K562 (cell line): ENCODE data around the gene PIGT. TPM values are rescaled to one million over a fixed set of nuclear protein-coding genes. Genes with fewer than 3 reads are reported as not detected.

Source experiments
- BHLHE40 ChIP-seq: IDR thresholded peaks from 2 replicates; pipeline ENCODE4 v1.6.1; 2011; ENCODE audit warnings: low read length, improper control_type of control experiment
- BRCA1 ChIP-seq, 2 experiments: fragments of 450-650 bp in 1 of 2; sonication (generic) in 1 of 2; formaldehyde crosslinking in 1 of 2; IDR thresholded peaks; 2 replicates each; pipeline versions ENCODE4 v1.5.0 to v1.6.1; 2017 to 2020; ENCODE audit warnings: mild to moderate bottlenecking in 1 of 2, missing genetic modification reagents in 1 of 2
- DACH1 ChIP-seq: fragments of 450-650 bp; IDR thresholded peaks from 2 replicates; pipeline ENCODE4 v1.6.1; 2018; ENCODE audit not compliant: partially characterized antibody
- ERF ChIP-seq: fragments of 450-650 bp; formaldehyde crosslinking; IDR thresholded peaks from 2 replicates; pipeline ENCODE4 v1.4.0; 2020; ENCODE audit warnings: mild to moderate bottlenecking, mixed read lengths
- ETV1 ChIP-seq: fragments of 450-650 bp; conservative IDR thresholded peaks from 2 replicates; pipeline ENCODE4 v1.6.1; 2016; ENCODE audit warnings: missing genetic modification characterization, control low read depth, low read depth, missing compliant biosample characterization
- HBP1 ChIP-seq: fragments of 450-650 bp; formaldehyde crosslinking; IDR thresholded peaks from 2 replicates; pipeline ENCODE4 v1.4.0; 2022; ENCODE audit warnings: missing genetic modification characterization
- ILK ChIP-seq: fragments of 450-650 bp; IDR thresholded peaks from 2 replicates; pipeline ENCODE4 v1.6.1; 2016; ENCODE audit warnings: missing genetic modification characterization, low read depth, mild to moderate bottlenecking, missing compliant biosample characterization, moderate library complexity, borderline replicate concordance
- KAT2B ChIP-seq: IDR thresholded peaks from one replicate; pipeline ENCODE4 v1.6.1; 2012; ENCODE audit warnings: low read depth, mild to moderate bottlenecking, control low read depth, inconsistent platforms, low read length, moderate library complexity
- LEF1 ChIP-seq: fragments of 450-650 bp; IDR thresholded peaks from 2 replicates; pipeline ENCODE4 v1.6.1; 2016; ENCODE audit warnings: mild to moderate bottlenecking
- NCOA1 ChIP-seq: fragments of 450-650 bp; IDR thresholded peaks from 2 replicates; pipeline ENCODE4 v1.6.1; 2016; ENCODE audit warnings: low read depth
- POLR2H ChIP-seq: IDR thresholded peaks from 2 replicates; pipeline ENCODE4 v1.6.1; 2016; ENCODE audit warnings: missing genetic modification characterization, low read depth, mild to moderate bottlenecking, control low read depth, missing compliant biosample characterization, moderate library complexity
- RBM34 ChIP-seq: fragments of 200-400 bp; formaldehyde crosslinking; IDR thresholded peaks from 2 replicates; pipeline ENCODE4 v1.6.1; 2018; ENCODE audit warnings: low read length, borderline replicate concordance; ENCODE audit not compliant: insufficient read depth
- SMARCB1 ChIP-seq: IDR thresholded peaks from 2 replicates; pipeline ENCODE4 v1.6.1; 2011; ENCODE audit warnings: improper control_type of control experiment, low read depth; ENCODE audit not compliant: insufficient read length
- TAF7 ChIP-seq: fragments of 450-650 bp; IDR thresholded peaks from 2 replicates; pipeline ENCODE4 v1.6.1; 2016; ENCODE audit warnings: missing genetic modification characterization, missing compliant biosample characterization
- TOE1 ChIP-seq, 2 experiments: fragments of 450-650 bp in 1 of 2; sonication (generic) in 1 of 2; formaldehyde crosslinking in 1 of 2; IDR thresholded peaks; 2 replicates each; pipeline versions ENCODE4 v1.7.1 to v1.8.0; 2016 to 2022; ENCODE audit warnings: borderline replicate concordance in 2 of 2, mild to moderate bottlenecking in 2 of 2, antibody characterized with exemption in 1 of 2, inconsistent platforms in 1 of 2, low read depth in 1 of 2, missing genetic modification reagents in 1 of 2, moderate library complexity in 1 of 2
- VEZF1 ChIP-seq: fragments of 200-800 bp; sonication (Bioruptor generic); IDR thresholded peaks from 2 replicates; pipeline ENCODE4 v1.6.1; 2017; ENCODE audit warnings: missing genetic modification characterization, missing compliant biosample characterization
- ZFP30 ChIP-seq: fragments of 250-450 bp; sonication (Bioruptor Pico); IDR thresholded peaks from 2 replicates; pipeline ENCODE4 v1.8.0; 2022; ENCODE audit warnings: moderate library complexity, mild to moderate bottlenecking, inconsistent platforms, borderline replicate concordance
- ZKSCAN3 ChIP-seq: fragments of 250-450 bp; sonication (Bioruptor Pico); IDR thresholded peaks from 2 replicates; pipeline ENCODE4 v1.4.0; 2020
- ZKSCAN8 ChIP-seq: fragments of 200-800 bp; sonication (Bioruptor generic); IDR thresholded peaks from 2 replicates; pipeline ENCODE4 v1.6.1; 2016; ENCODE audit warnings: missing genetic modification characterization, missing compliant biosample characterization
- ZNF12 ChIP-seq: sonication (generic); formaldehyde crosslinking; IDR thresholded peaks from 2 replicates; pipeline ENCODE4 v1.4.0; 2020; ENCODE audit warnings: mild to moderate bottlenecking, missing genetic modification reagents
- ZNF592 ChIP-seq: fragments of 450-650 bp; IDR thresholded peaks from 2 replicates; pipeline ENCODE4 v1.6.1; 2017; ENCODE audit warnings: antibody characterized with exemption, mild to moderate bottlenecking
- polyA plus RNA-seq, 8 experiments: library from polyadenylated mRNA; depleted of rRNA in 4 of 8; stranded (reverse) in 5 of 8; unstranded in 3 of 8; fragments of >200 nt; fragmentation: Nextera tagmentation in 2 of 8; fragmentation: Illumina TruSeq in 1 of 8; extraction: Ambion mirVana in 2 of 8; extraction: Trizol in 1 of 8; gene quantifications; 2 replicates each; pipeline versions ENCODE4 v1.2.1 to v1.2.3, GENCODE V29; 2011 to 2014; ENCODE audit warnings: inconsistent platforms in 1 of 8, missing spikeins in 1 of 8
- total RNA-seq, 7 experiments: library from RNA; depleted of rRNA in 6 of 7; stranded (reverse); fragments of >200 nt in 6 of 7; fragmentation: Illumina TruSeq in 2 of 7; extraction: Trizol in 2 of 7; gene quantifications; 2 replicates each; pipeline versions ENCODE4 v1.2.1 to v1.2.3, GENCODE V29; 2011 to 2021; ENCODE audit warnings: low replicate concordance in 1 of 7

The PIGT gene
- total and polyA plus RNA-seq, 9 of the 15 experiments (the other 6 are each of a cell fraction or from before 2014, with no cell fraction given): 14.6 to 108 (median 46.9) TPM

- TF ChIP-seq SMARCB1 (no peak), DACH1 (no peak), ZFP30 (CRISPR knock-in tag) (no peak), KAT2B (no peak), NCOA1 (no peak), ETV1 (tag) (peak; percentile 78), LEF1 (peak; percentile 19; the same call in 1 of the 2 replicates), RBM34 (no peak), HBP1 (CRISPR knock-in tag) (0 out of 2 replicates have a peak, but pooled peaks have one; percentile 39), BRCA1 (IDR thresholded peaks at IDR 0.05) (no peak), BRCA1 (CRISPR knock-in tag; IDR thresholded peaks at IDR 0.05) (no peak), BHLHE40 (no peak), ZKSCAN8 (CRISPR knock-in tag) (no peak), POLR2H (peak; percentile 82), ZKSCAN3 (no peak), VEZF1 (CRISPR knock-in tag) (peak; percentile 37), ZNF592 (no peak), TAF7 (tag) (peak; percentile 39; the same call in 1 of the 2 replicates), ILK (no peak), ZNF12 (CRISPR knock-in tag) (no peak), TOE1 (IDR thresholded peaks at IDR 0.05; ENCODE audit: borderline replicate concordance) (peak; percentile 23; the same call in 1 of the 2 replicates), TOE1 (CRISPR knock-in tag; IDR thresholded peaks at IDR 0.05; ENCODE audit: borderline replicate concordance, low read depth) (no peak), ERF (CRISPR knock-in tag) (no peak)
Observed at GRCh38 chr20:45415822-45416637, at the start of gene PIGT (continued).
